Activated T-helper 1 cell treated with Interleukin-2 at 50 U/mL for 16 hours (primary cell): Measurements from ENCODE around the gene ASB6.
"Not testable (repeated sequence)": the region's sequence is repeated elsewhere in the genome, so short reads cannot be mapped to it uniquely, and the experiment has no call there.

Experiments
- DNase-seq: peaks from one replicate; pipeline ENCODE4 v3.0.0-alpha.2; 2020; ENCODE audit warnings: low read depth

ASB6 gene

DNA sequence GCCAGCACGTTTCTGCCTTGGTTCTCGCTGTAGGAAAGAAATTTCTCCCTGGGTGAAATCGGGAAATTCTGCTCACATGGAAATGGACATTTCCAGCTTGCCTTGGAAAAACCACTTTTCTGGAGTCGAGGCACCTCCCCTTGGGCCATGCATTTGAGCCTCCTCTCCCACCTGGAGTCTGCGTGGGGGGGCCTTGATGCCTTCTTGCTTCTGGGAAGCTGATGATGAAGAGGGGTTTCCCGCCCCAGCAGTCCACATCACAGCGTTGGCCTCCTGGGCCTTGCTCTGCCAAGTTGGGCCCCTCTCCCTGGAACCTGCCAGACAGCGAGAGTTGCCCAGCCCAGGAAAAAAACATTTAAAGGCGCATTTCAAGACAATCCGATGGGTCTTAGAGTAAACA, 1.8 kb upstream of the ASB6 start:
- DNase-seq = no peak

DNA sequence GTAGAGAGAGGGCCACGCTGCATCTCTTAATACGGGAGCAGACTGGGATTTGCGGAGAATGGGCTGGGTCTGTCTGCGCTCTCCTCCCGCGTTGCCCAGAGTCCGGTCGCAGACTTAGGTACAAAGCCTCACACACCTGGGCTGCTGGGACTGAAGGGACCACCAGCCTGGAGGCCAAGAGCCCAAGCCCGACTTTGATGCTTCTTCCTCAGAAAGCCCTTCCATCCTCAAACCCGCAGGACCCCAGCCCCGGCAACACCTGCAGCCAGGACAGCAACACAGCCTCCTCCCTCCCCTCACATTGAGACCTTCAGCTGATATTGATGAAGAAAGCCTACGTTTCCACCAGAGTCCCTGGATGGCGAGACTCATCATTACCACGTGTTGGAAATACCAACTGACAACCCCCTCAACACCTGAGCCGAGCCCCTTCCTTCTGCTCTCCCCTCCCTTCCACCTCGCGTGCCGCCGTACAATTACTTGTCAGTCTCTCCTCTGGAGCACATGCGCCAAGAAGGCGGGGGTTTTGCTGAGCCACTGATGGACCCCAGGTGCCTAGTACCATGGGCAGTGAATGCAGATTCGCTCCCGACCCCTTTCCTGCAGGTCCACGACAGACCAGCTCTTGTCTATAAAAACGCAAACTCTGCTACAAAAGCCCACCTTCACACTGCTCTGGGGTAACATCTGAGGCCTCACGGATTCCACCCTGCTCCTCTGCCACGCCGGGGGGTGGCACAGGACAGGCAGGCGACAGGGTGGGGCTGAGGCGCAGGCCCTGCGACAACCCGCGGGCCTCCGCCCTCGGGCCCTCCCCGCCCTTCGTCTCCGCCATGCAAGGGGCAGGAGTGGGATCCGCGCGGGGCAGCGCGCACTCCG, 841 bp downstream of the ASB6 start:
- no peak for DNase-seq

- no peak for DNase-seq
These were observed 1.7 kb downstream of the ASB6 start for GRCh38 chr9:129640086-129640870.

DNA sequence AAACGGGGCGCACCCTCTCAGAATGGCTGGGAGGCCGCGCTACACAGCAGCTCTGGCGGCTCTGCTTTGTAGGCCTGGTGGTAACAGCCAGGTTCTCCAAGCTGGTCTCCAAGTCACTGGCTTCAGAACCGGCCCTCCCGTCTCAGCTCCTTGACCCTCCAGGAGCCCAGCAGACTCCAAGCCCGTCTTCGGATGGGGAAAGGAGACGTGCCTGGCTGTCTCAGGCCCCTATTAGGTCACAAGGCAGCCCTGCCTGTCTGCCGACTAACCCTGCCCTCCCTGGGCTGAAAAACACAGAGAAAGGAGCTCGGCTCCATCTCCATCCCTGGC, 2.2 kb downstream of the ASB6 start:
- no peak for DNase-seq

GRCh38 chr9:129639034-129639630, 2.8 kb downstream of the ASB6 start:
- no peak for DNase-seq

DNA sequence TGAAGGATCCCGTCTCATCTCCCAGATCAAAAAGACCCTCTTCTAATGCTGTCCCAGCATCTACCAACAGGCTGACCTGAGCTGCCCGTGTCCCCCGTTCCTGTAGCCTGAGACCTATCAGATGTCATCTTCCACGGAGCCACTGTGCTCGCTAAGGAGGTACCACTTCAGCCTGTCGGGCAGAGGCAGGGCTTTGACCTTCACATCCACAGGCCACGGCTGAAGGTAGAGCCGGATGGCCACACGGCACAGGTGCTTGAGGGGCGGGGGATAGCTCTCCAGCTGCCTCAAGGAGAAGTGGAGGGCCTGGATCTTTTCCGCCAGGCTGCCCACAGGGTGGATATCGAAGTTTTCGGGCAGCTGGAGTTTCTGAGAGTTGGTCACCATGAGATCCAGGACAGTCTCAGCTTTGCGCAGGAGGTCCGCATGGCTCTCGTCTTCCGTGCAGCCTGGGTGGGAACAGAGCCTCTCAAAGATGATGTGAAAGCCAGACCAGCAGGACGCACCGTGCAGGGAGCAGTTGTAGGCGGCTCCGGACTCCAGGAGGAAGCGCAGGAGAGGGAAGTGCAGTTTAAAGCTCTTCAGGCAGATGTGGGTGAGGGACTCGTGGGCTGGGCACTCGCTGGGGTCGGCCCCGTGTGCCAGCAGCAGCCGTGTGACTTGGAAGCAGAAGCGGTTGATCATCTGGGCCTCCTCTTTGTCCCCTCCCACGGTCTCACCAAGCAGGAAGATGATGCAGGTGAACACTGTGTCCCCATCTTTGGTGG, 4.1 kb downstream of the ASB6 start:
- DNase-seq = no peak

DNA sequence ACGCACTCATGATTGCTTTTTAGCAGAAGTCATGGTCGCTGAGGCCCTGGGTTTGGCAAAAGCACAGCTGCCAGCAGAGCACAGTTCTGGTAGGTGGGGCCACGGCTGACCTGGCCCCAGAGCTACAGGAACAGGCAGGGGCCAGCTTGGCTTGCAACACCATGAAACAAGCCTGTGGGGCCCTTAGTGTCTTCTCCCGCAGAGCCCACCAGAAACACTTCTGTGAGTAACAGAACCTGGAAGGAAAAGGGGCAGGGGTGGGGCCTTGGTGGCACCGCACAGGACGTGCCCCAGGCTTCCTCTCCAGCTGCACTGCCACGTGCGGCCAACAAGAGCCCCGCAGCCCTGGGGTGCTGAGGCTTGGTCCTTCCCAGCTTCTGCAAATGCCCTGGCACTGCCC, 4.8 kb downstream of the ASB6 start:
- DNase-seq = no peak

DNA sequence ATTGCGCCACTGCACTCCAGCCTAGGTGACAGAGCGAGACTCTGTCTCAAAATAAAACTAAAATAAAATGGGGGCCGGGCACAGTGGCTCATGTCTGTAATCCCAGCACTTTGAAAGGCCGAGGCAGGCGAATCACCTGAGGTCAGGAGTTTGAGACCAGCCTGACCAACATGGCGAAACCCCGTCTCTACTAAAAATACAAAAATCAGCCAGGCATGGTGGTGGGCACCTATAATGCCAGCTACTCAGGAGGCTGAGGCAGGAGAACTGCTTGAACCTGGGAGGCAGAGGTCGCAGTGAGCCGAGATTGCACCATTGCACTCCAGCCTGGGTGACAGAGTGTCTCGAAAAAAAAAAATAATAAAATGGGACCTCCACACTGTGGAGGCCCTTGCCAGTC, 5.6 kb downstream of the ASB6 start:
- not testable (repeated sequence) for DNase-seq

GRCh38 chr9:129635099-129636065, 6.6 kb downstream of the ASB6 start:
- no peak for DNase-seq

- no peak for DNase-seq
These were observed 8.1 kb downstream of the ASB6 start for GRCh38 chr9:129633848-129634247.

- no peak for DNase-seq
These were observed 8.7 kb downstream of the ASB6 start for GRCh38 chr9:129633207-129633606.

- no peak for DNase-seq
These were observed 9.5 kb downstream of the ASB6 start for GRCh38 chr9:129632460-129632859.

DNA sequence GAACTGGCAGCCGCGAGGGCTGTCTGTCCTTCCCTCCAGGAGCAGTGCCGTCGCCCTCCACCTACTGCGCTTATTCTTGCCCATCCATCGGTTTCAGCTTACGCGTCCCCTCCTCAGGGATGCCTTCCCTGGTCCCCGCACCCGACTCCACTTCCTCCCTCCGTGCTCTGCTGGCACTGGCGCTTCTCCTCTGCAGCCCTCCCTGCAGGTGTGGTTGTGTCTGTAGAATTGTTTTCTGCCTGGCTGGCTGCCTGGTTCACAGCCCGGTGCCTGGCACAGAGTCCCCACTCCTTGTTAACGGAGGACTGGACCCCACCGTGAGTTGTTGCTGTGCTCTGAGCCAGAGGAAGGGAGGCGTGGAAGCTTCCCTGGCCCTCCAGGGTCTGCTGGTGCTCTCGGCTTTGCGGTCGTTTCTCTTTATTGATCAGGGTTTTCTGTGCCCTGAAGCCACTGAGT, 10.2 kb downstream of the ASB6 start:
- DNase-seq = no peak

DNA sequence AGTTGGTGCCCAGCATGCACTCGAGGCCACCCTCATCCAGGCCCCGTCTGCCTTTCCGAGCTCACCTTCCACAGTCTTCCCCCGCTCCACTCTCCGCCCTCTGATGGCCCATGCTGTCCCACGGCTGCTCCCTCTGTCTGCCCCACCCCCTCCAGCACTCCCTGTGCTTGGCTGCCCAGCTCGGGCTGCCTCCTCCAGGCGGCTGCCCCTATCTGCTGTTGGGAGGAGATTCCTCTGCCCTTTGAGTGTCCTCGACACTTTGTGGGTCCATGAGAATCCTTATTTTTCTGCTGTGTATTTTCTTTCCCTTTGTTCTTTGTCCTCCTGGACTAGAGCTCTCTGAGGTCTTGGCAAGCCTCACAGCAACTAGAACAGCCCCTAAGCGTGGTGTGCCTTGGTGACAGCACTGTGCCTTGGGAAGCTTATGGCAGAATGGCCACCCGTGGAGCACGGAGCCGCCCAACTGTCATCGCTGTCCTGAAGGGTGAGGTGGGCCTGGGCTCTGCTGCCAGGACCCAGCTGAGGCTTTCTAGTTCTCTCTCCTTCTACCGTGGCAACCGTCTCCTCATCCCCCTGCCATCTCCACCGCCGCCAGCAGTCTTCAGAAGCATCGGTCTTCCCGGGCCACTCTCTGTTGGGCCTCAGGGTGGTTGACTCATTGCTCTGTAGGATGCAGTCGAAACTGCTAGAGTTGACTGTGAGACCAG, 10.8 kb downstream of the ASB6 start:
- DNase-seq = no peak

GRCh38 chr9:129629251-129629820, 12.6 kb downstream of the ASB6 start:
- DNase-seq = no peak

- no peak for DNase-seq
These were observed 13.2 kb downstream of the ASB6 start for GRCh38 chr9:129628709-129629108.

- no peak for DNase-seq
These were observed 14.2 kb downstream of the ASB6 start for GRCh38 chr9:129627556-129628440.

GRCh38 chr9:129626625-129627284, 15.2 kb downstream of the ASB6 start:
- peak; percentile 18 for DNase-seq
